HUES6 (cell line): ENCODE measurements around the gene VSTM4.

Experiments used
- H3K27ac ChIP-seq: 2 replicates; pipeline ENCODE4 v1.7.0; 2013; ENCODE audit warnings: low read depth, mild to moderate bottlenecking, low read length, inconsistent platforms
- H3K27me3 ChIP-seq: 2 replicates; pipeline ENCODE4 v1.6.1; 2013; ENCODE audit warnings: low read length; ENCODE audit not compliant: control insufficient read depth, insufficient read depth
- H3K36me3 ChIP-seq: 2 replicates; pipeline ENCODE4 v1.6.1; 2013; ENCODE audit warnings: low read length; ENCODE audit not compliant: control insufficient read depth, insufficient read depth
- H3K4me1 ChIP-seq: 2 replicates; pipeline ENCODE4 v1.6.1; 2013; ENCODE audit warnings: low read length; ENCODE audit not compliant: control insufficient read depth, insufficient read depth
- H3K4me3 ChIP-seq: 2 replicates; pipeline ENCODE4 v1.5.1; 2013; ENCODE audit warnings: low read depth, low read length
- H3K9ac ChIP-seq: one replicate; pipeline ENCODE4 v1.6.1; 2013; ENCODE audit warnings: mild to moderate bottlenecking, low read length
- H3K9me3 ChIP-seq: 2 replicates; pipeline ENCODE4 v1.6.1; 2013; ENCODE audit warnings: low read depth, low read length; ENCODE audit not compliant: control insufficient read depth, insufficient read depth

The VSTM4 gene

GRCh38 chr10:49133706-49134248, 18.5 kb upstream of the VSTM4 start, which contains the start of gene FAM170B:
Gene FAM170B, minus strand, starts transcription at chr10:49134021. Its CDS starts 103 bp downstream, at chr10:49133918.
- no peaks in the 10 kb centered on the region; the same call in 1 of the 2 replicates for H3K4me1 ChIP-seq
- no peak within 1 kb of the TSS for H3K9ac ChIP-seq
- H3K36me3 ChIP-seq, result no peaks in the 10 kb centered on the region
- no peak within 1 kb of the TSS for H3K4me3 ChIP-seq
- peaks cover 5% of the 10 kb centered on the region; the same call in 1 of the 2 replicates for H3K9me3 ChIP-seq
- H3K27ac ChIP-seq, result no peak within 1 kb of the TSS
- H3K27me3 ChIP-seq, result no peaks in the 10 kb centered on the region; the same call in 1 of the 2 replicates

GRCh38 chr10:49132362-49132737, 17.0 kb upstream of the VSTM4 start:
- H3K36me3 ChIP-seq, result no peaks in the 10 kb centered on the region
- H3K27ac ChIP-seq, result no peak overlapping the region
- H3K9ac ChIP-seq, result no peak overlapping the region
- peaks cover 5% of the 10 kb centered on the region; the same call in 1 of the 2 replicates for H3K9me3 ChIP-seq
- H3K4me3 ChIP-seq, result no peak overlapping the region
- H3K4me1 ChIP-seq, result no peaks in the 10 kb centered on the region; the same call in 1 of the 2 replicates
- no peaks in the 10 kb centered on the region; the same call in 1 of the 2 replicates for H3K27me3 ChIP-seq

GRCh38 chr10:49131507-49132361, 16.4 kb upstream of the VSTM4 start:
- no peaks in the 10 kb centered on the region for H3K36me3 ChIP-seq
- no peak overlapping the region for H3K4me3 ChIP-seq
- H3K27me3 ChIP-seq, result no peaks in the 10 kb centered on the region; the same call in 1 of the 2 replicates
- H3K27ac ChIP-seq, result no peak overlapping the region
- H3K9me3 ChIP-seq, result no peaks in the 10 kb centered on the region
- no peaks in the 10 kb centered on the region; the same call in 1 of the 2 replicates for H3K4me1 ChIP-seq
- H3K9ac ChIP-seq, result no peak overlapping the region

GRCh38 chr10:49129376-49129775, 14.1 kb upstream of the VSTM4 start:
- no peaks in the 10 kb centered on the region; the same call in 1 of the 2 replicates for H3K27me3 ChIP-seq
- no peak overlapping the region for H3K4me3 ChIP-seq
- H3K36me3 ChIP-seq, result no peaks in the 10 kb centered on the region
- H3K9me3 ChIP-seq, result no peaks in the 10 kb centered on the region
- H3K27ac ChIP-seq, result no peak overlapping the region
- no peak overlapping the region for H3K9ac ChIP-seq
- no peaks in the 10 kb centered on the region for H3K4me1 ChIP-seq

- Histone ChIP-seq H3K4me3 (no peak overlapping the region), H3K4me1 (no peaks in the 10 kb centered on the region), H3K9ac (no peak overlapping the region), H3K36me3 (no peaks in the 10 kb centered on the region), H3K27ac (no peak overlapping the region), H3K27me3 (no peaks in the 10 kb centered on the region; the same call in 1 of the 2 replicates), H3K9me3 (no peaks in the 10 kb centered on the region)
These were observed 13.5 kb upstream of the VSTM4 start for GRCh38 chr10:49128854-49129253.

GRCh38 chr10:49123981-49124950, 8.9 kb upstream of the VSTM4 start:
- Histone ChIP-seq H3K27me3 (no peaks in the 10 kb centered on the region; the same call in 1 of the 2 replicates), H3K36me3 (no peaks in the 10 kb centered on the region), H3K4me3 (no peak overlapping the region), H3K4me1 (peaks cover 3% of the 10 kb centered on the region), H3K9me3 (no peaks in the 10 kb centered on the region), H3K27ac (no peak overlapping the region), H3K9ac (no peak overlapping the region)

- Histone ChIP-seq H3K27me3 (peaks cover 11% of the 10 kb centered on the region; the same call in 1 of the 2 replicates), H3K4me3 (no peak overlapping the region), H3K4me1 (peaks cover 3% of the 10 kb centered on the region), H3K27ac (no peak overlapping the region), H3K9me3 (no peaks in the 10 kb centered on the region), H3K36me3 (no peaks in the 10 kb centered on the region), H3K9ac (no peak overlapping the region)
These were observed 5.6 kb upstream of the VSTM4 start for GRCh38 chr10:49120911-49121310.

- H3K4me3 ChIP-seq, result no peak overlapping the region
- no peak overlapping the region for H3K9ac ChIP-seq
- H3K9me3 ChIP-seq, result no peaks in the 10 kb centered on the region
- no peaks in the 10 kb centered on the region for H3K36me3 ChIP-seq
- no peak overlapping the region for H3K27ac ChIP-seq
- peaks cover 3% of the 10 kb centered on the region for H3K4me1 ChIP-seq
- H3K27me3 ChIP-seq, result peaks cover 14% of the 10 kb centered on the region
These were observed 4.4 kb upstream of the VSTM4 start for GRCh38 chr10:49119746-49120145.

GRCh38 chr10:49118430-49119074, 3.2 kb upstream of the VSTM4 start:
- no peak overlapping the region for H3K27ac ChIP-seq

GRCh38 chr10:49117376-49118070, 2.2 kb upstream of the VSTM4 start:
- Histone ChIP-seq H3K27ac (no peak overlapping the region), H3K4me1 (peaks cover 3% of the 10 kb centered on the region), H3K9ac (no peak overlapping the region), H3K9me3 (no peaks in the 10 kb centered on the region), H3K36me3 (no peaks in the 10 kb centered on the region), H3K27me3 (peaks cover 34% of the 10 kb centered on the region), H3K4me3 (no peak overlapping the region)

More at GRCh38 chr10:49118430-49119074, 3.2 kb upstream of the VSTM4 start:
- no peaks in the 10 kb centered on the region for H3K9me3 ChIP-seq
- no peak overlapping the region for H3K9ac ChIP-seq
- H3K4me3 ChIP-seq, result no peak overlapping the region
- no peaks in the 10 kb centered on the region for H3K36me3 ChIP-seq
- peaks cover 3% of the 10 kb centered on the region for H3K4me1 ChIP-seq
- H3K27me3 ChIP-seq, result peaks cover 26% of the 10 kb centered on the region
